B cell (primary cell): ENCODE data around the gene CABP2. TPM values are rescaled to one million over a fixed set of nuclear protein-coding genes. Genes with fewer than 3 reads are reported as not detected.

ENCODE experiments used
- ATAC-seq: fragments of 200-7000 bp; cut with Tn5 transposase; one replicate; pipeline ENCODE4 v1.10.0; 2021; ENCODE audit warnings: low read depth, mild to moderate bottlenecking, moderate number of reproducible peaks, moderate library complexity
- CTCF ChIA-PET: fragments of 350-600 bp; sonication (Branson Sonifier 250); formaldehyde crosslinking; loops from one replicate; lab custom pipeline; 2021; ENCODE audit warnings: antibody characterized with exemption, inconsistent platforms; lab: Charles Lee
- POLR2A ChIA-PET: fragments of 350-600 bp; sonication (Branson Sonifier 250); formaldehyde crosslinking; loops from one replicate; lab custom pipeline; 2021; ENCODE audit warnings: antibody characterized with exemption; lab: Charles Lee
- DNase-seq: peaks from one replicate; pipeline ENCODE4 v3.0.0; 2013
- H2AFZ ChIP-seq: 2 replicates; pipeline ENCODE4 v1.6.1; 2012; ENCODE audit warnings: mild to moderate bottlenecking, low read depth, low read length; ENCODE audit not compliant: insufficient read depth, poor library complexity, severe bottlenecking
- H3K27ac ChIP-seq, 2 donors: 1 replicate in 1 of 2; 2 replicates in 1 of 2; pipeline ENCODE4 v1.5.1; 2012 to 2013; ENCODE audit warnings: low read length in 2 of 2, mild to moderate bottlenecking in 2 of 2, moderate library complexity in 1 of 2
- H3K27me3 ChIP-seq, 4 experiments: fragments of 200-600 bp in 1 of 4; sonication (generic) in 1 of 4; replicated peaks in 1 of 4; 1 replicate in 2 of 4; 2 replicates in 2 of 4; pipeline versions ENCODE4 v1.6.1 to v1.7.0; 2013 to 2016; ENCODE audit warnings: low read length in 3 of 4, mild to moderate bottlenecking in 2 of 4, mixed read lengths in 1 of 4, moderate library complexity in 1 of 4; ENCODE audit not compliant: insufficient read depth in 4 of 4, control insufficient read depth in 3 of 4; ENCODE audit errors: control extremely low read depth in 1 of 4
- H3K36me3 ChIP-seq, 2 experiments: replicated peaks in 1 of 2; 1 replicate in 1 of 2; 2 replicates in 1 of 2; pipeline versions ENCODE4 v1.6.1 to v1.7.1; 2013; ENCODE audit warnings: low read length in 1 of 2; ENCODE audit not compliant: insufficient read depth in 2 of 2, control insufficient read depth in 1 of 2; ENCODE audit errors: control extremely low read depth in 1 of 2, extremely low read depth in 1 of 2
- H3K4me1 ChIP-seq, 2 donors: fragments of 200-600 bp in 1 of 2; sonication (generic) in 1 of 2; 1 replicate in 1 of 2; 2 replicates in 1 of 2; pipeline versions ENCODE4 v1.5.1 to v1.6.1; 2013 to 2017; ENCODE audit warnings: low read length in 2 of 2; ENCODE audit not compliant: control insufficient read depth in 2 of 2, insufficient read depth in 2 of 2
- H3K4me2 ChIP-seq: replicated peaks from 2 replicates; pipeline ENCODE3; 2012; ENCODE audit warnings: mild to moderate bottlenecking, low read depth, low read length; ENCODE audit not compliant: poor library complexity, severe bottlenecking
- H3K4me3 ChIP-seq, 5 experiments: fragments of 200-600 bp in 1 of 5; sonication (generic) in 1 of 5; 1 replicate in 3 of 5; 2 replicates in 2 of 5; pipeline versions ENCODE4 v1.5.1 to v1.7.0; 2011 to 2016; ENCODE audit warnings: low read length in 4 of 5, mild to moderate bottlenecking in 4 of 5, low read depth in 2 of 5, control low read depth in 1 of 5, moderate library complexity in 1 of 5; ENCODE audit not compliant: insufficient read depth in 1 of 5; ENCODE audit errors: control extremely low read depth in 1 of 5, extremely low read depth in 1 of 5
- H3K79me2 ChIP-seq: fragments of 200-600 bp; sonication (generic); one replicate; pipeline ENCODE4 v1.6.0; 2016; ENCODE audit warnings: low read length; ENCODE audit not compliant: control insufficient read depth, insufficient read depth
- H3K9ac ChIP-seq: fragments of 200-600 bp; sonication (generic); 2 replicates; pipeline ENCODE4 v1.6.1; 2017; ENCODE audit warnings: mild to moderate bottlenecking, low read length, moderate library complexity
- H3K9me3 ChIP-seq, 3 donors: one replicate each; pipeline versions ENCODE4 v1.6.1 to v1.7.1; 2013; ENCODE audit warnings: low read length in 2 of 3; ENCODE audit not compliant: control insufficient read depth in 2 of 3, insufficient read depth in 1 of 3; ENCODE audit errors: control extremely low read depth in 1 of 3
- H4K20me1 ChIP-seq: 2 replicates; pipeline ENCODE4 v1.6.0; 2012; ENCODE audit warnings: mild to moderate bottlenecking, low read length; ENCODE audit not compliant: insufficient read depth, control insufficient read depth, poor library complexity, severe bottlenecking
- H3K27ac Mint-ChIP-seq: one replicate; pipeline ENCODE4 v1.8.0; 2021; ENCODE audit warnings: mixed read lengths
- H3K27me3 Mint-ChIP-seq: one replicate; pipeline ENCODE4 v1.8.0; 2021; ENCODE audit warnings: mixed read lengths
- H3K4me1 Mint-ChIP-seq: one replicate; pipeline ENCODE4 v1.8.0; 2021; ENCODE audit warnings: mixed read lengths
- H3K4me3 Mint-ChIP-seq: one replicate; pipeline ENCODE4 v1.8.0; 2021; ENCODE audit warnings: mixed read lengths
- H3K9me3 Mint-ChIP-seq: one replicate; pipeline ENCODE4 v1.8.0; 2022; ENCODE audit warnings: mixed read lengths; ENCODE audit not compliant: insufficient read depth
- EZH2 ChIP-seq: IDR thresholded peaks from 2 replicates; pipeline ENCODE4 v1.6.1; 2012; ENCODE audit warnings: borderline replicate concordance, low read depth, mild to moderate bottlenecking, moderate library complexity, low read length; ENCODE audit not compliant: insufficient read depth, poor library complexity, severe bottlenecking
- WGBS: methylation state at CpG from one replicate; pipeline ENCODE4 v1.1.5; 2013; ENCODE audit warnings: missing lambda C conversion rate; ENCODE audit not compliant: insufficient coverage; 5-methylcytosine and 5-hydroxymethylcytosine counted together
- intact Hi-C: fragments of 100-400 bp; cut with micrococcal nuclease; formaldehyde crosslinking; loops from one replicate; pipeline ENCODE4 v1.10.0; 2022
- polyA plus RNA-seq: library from polyadenylated mRNA; depleted of rRNA; stranded (reverse); fragments of >200 nt; gene quantifications from 2 replicates; pipeline ENCODE4 v1.2.3, GENCODE V29; 2012
- total RNA-seq, 2 donors: library from RNA; stranded (reverse); fragments of 120-200 nt in 1 of 2; gene quantifications; 1 replicate in 1 of 2; 2 replicates in 1 of 2; pipeline versions ENCODE4 v1.2.3 to v1.2.4, GENCODE V29; 2013 to 2022
- TF ChIP-seq, protein P1 (sequence below): fragments of 200-600 bp; IDR thresholded peaks from one replicate; pipeline ENCODE4 v1.8.0; 2022; ENCODE audit warnings: antibody characterized with exemption, mild to moderate bottlenecking

Gene CABP2
- total and polyA plus RNA-seq, 2 donors (not counting 1 experiment from before 2014, with no cell fraction given), result not detected

DNA sequence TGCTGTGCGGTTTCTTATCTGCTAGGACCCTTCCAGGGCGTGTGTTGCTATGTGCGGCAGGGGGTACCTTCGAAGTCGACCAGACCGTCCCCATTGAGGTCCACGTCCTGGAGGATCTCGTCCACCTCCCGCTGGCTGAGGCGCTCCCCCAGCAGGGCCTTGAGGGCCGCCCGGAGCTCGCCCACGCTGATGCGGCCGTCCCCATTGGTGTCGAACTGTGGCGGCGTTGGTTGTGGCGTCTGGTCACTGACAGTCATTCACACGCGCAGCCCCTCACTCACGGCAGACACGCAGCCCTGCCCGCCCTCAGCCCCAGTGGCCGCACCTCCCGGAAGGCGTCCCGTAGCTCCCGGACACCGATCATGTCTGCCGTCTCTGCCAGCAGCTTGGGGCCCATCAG is 3.5 kb downstream of the CABP2 start:
- Histone ChIP-seq H3K9ac (no peak overlapping the region), H3K27ac (no peak overlapping the region), H3K36me3 (no peaks in the 10 kb centered on the region), H3K4me1 (no peaks in the 10 kb centered on the region), H3K9me3 (peaks cover 0 to 8% (median 0%) of the 10 kb centered on the region in 3 donors), H3K4me2 (no peak overlapping the region), H2AFZ (no peak overlapping the region), H4K20me1 (no peaks in the 10 kb centered on the region), H3K4me3 (no peak overlapping the region), H3K79me2 (no peaks in the 10 kb centered on the region), H3K27me3 (peaks cover 0 to 13% (median 1%) of the 10 kb centered on the region in 4 experiments)
- POLR2A ChIA-PET, result no interaction called here
- CTCF ChIA-PET, result no interaction called here
- Mint-ChIP-seq H3K4me1 (no peaks in the 10 kb centered on the region), H3K27ac (no peak overlapping the region), H3K4me3 (no peak overlapping the region), H3K27me3 (peaks cover 18% of the 10 kb centered on the region), H3K9me3 (no peaks in the 10 kb centered on the region)
- no peak for DNase-seq
- TF ChIP-seq, protein P1, sequence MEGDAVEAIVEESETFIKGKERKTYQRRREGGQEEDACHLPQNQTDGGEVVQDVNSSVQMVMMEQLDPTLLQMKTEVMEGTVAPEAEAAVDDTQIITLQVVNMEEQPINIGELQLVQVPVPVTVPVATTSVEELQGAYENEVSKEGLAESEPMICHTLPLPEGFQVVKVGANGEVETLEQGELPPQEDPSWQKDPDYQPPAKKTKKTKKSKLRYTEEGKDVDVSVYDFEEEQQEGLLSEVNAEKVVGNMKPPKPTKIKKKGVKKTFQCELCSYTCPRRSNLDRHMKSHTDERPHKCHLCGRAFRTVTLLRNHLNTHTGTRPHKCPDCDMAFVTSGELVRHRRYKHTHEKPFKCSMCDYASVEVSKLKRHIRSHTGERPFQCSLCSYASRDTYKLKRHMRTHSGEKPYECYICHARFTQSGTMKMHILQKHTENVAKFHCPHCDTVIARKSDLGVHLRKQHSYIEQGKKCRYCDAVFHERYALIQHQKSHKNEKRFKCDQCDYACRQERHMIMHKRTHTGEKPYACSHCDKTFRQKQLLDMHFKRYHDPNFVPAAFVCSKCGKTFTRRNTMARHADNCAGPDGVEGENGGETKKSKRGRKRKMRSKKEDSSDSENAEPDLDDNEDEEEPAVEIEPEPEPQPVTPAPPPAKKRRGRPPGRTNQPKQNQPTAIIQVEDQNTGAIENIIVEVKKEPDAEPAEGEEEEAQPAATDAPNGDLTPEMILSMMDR, result no peak
- no peak for TF ChIP-seq EZH2
- ATAC-seq, result no peak
- intact Hi-C loops, result no loop called here
- WGBS, result 93% methylated on average over 32 of the region's 32 CpGs

DNA sequence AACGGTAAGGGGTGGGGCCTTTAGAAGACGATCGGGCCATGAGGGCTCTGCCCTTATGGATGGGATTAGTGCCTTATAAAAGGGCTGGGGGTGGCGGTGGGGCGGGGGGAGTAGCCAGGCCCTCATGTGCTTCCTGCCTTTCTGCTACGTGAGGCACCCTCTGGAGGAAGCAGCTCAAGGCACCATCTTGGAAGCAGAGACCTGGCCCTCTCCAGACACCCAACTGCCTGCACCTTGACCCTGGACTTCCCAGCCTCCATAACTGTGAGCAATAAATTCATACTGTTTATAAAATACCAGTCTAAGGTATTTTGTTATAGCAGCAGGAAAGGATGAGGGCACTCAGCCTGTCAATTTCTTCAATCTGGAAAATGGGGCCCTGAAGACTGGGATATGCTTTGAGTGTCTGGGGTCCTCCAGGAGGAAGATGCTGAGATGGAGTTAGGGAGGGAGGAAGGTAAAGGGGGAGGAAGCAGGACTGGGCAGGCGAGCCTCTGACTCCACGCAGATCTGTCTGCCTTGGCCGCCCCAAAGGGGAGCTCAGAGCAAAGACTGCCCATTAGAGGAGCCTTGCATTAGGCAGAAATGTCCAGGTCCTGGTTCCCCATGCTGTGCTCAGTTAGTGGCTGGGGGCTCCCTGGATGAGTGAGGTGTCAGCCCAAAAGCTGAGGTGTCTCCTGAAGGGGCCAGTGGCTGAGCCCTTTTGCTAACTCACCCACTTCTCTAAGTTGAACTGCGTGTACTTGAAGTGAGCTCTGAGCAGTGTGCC is 5.3 kb downstream of the CABP2 start:
- Histone ChIP-seq H3K4me3 (no peak overlapping the region), H3K27ac (no peak overlapping the region), H3K36me3 (no peaks in the 10 kb centered on the region), H3K4me1 (no peaks in the 10 kb centered on the region), H2AFZ (no peak overlapping the region), H3K27me3 (peaks cover 0 to 13% (median 1%) of the 10 kb centered on the region in 4 experiments), H3K9me3 (peaks cover 0 to 8% (median 0%) of the 10 kb centered on the region in 3 donors), H3K79me2 (no peaks in the 10 kb centered on the region), H3K9ac (no peak overlapping the region), H4K20me1 (no peaks in the 10 kb centered on the region), H3K4me2 (no peak overlapping the region)
- Mint-ChIP-seq H3K4me3 (no peak overlapping the region), H3K9me3 (no peaks in the 10 kb centered on the region), H3K27me3 (peaks cover 21% of the 10 kb centered on the region), H3K4me1 (no peaks in the 10 kb centered on the region), H3K27ac (no peak overlapping the region)
- 96% methylated on average over 9 of the region's 10 CpGs for WGBS
- DNase-seq (no peak), ATAC-seq (no peak)
- POLR2A ChIA-PET, result no interaction called here
- CTCF ChIA-PET, result no interaction called here
- TF ChIP-seq, protein P1, result no peak
- no peak for TF ChIP-seq EZH2
- intact Hi-C loops, result no loop called here
